SK-N-SH treated with all-trans-retinoic acid at 6 μM for 48 hours (cell line): ENCODE measurements around the gene KRT14.

ENCODE experiments used
- CSDC2 ChIP-seq: fragments of 250-450 bp; sonication (Bioruptor Pico); IDR thresholded peaks from 2 replicates; pipeline ENCODE4 v1.5.0; 2020; ENCODE audit warnings: mild to moderate bottlenecking, moderate library complexity
- OSR1 ChIP-seq: fragments of 250-450 bp; sonication (Bioruptor Pico); IDR thresholded peaks from 2 replicates; pipeline ENCODE4 v1.8.0; 2022; ENCODE audit warnings: moderate library complexity, mild to moderate bottlenecking, inconsistent platforms
- POU6F1 ChIP-seq: fragments of 250-450 bp; sonication (Bioruptor Pico); IDR thresholded peaks from 2 replicates; pipeline ENCODE4 v1.8.0; 2021; ENCODE audit warnings: low read depth, mild to moderate bottlenecking, moderate library complexity, borderline replicate concordance
- ZFP3 ChIP-seq: fragments of 250-450 bp; sonication (Bioruptor Pico); IDR thresholded peaks from 2 replicates; pipeline ENCODE4 v1.5.0; 2020; ENCODE audit warnings: mild to moderate bottlenecking, moderate library complexity
- ZNF70 ChIP-seq: fragments of 450-650 bp; formaldehyde crosslinking; IDR thresholded peaks from 2 replicates; pipeline ENCODE4 v1.5.0; 2020; ENCODE audit warnings: mild to moderate bottlenecking, moderate library complexity
- TF ChIP-seq, protein P1 (sequence below): fragments of 250-450 bp; sonication (Bioruptor Pico); IDR thresholded peaks from 2 replicates; pipeline ENCODE4 v1.8.0; 2020; ENCODE audit warnings: mild to moderate bottlenecking, moderate library complexity, borderline replicate concordance

- TF ChIP-seq OSR1 (CRISPR knock-in tag), result no peak
- no peak for TF ChIP-seq ZNF70 (CRISPR knock-in tag)
- no peak for TF ChIP-seq CSDC2 (CRISPR knock-in tag)
- TF ChIP-seq, protein P1, sequence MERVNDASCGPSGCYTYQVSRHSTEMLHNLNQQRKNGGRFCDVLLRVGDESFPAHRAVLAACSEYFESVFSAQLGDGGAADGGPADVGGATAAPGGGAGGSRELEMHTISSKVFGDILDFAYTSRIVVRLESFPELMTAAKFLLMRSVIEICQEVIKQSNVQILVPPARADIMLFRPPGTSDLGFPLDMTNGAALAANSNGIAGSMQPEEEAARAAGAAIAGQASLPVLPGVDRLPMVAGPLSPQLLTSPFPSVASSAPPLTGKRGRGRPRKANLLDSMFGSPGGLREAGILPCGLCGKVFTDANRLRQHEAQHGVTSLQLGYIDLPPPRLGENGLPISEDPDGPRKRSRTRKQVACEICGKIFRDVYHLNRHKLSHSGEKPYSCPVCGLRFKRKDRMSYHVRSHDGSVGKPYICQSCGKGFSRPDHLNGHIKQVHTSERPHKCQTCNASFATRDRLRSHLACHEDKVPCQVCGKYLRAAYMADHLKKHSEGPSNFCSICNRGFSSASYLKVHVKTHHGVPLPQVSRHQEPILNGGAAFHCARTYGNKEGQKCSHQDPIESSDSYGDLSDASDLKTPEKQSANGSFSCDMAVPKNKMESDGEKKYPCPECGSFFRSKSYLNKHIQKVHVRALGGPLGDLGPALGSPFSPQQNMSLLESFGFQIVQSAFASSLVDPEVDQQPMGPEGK (CRISPR knock-in tag), result no peak
- TF ChIP-seq ZFP3, result no peak
- TF ChIP-seq POU6F1, result no peak
Measured at GRCh38 chr17:41625602-41626001, 38.9 kb upstream of the KRT14 start.
